ENCODE results near the gene NUDCD2. TPM values are rescaled to one million over a fixed set of nuclear protein-coding genes. Genes with fewer than 3 reads are reported as not detected.

Gene NUDCD2
- total RNA-seq, 2 experiments from 2014 or later = 30.0 to 67.6 TPM

DNA sequence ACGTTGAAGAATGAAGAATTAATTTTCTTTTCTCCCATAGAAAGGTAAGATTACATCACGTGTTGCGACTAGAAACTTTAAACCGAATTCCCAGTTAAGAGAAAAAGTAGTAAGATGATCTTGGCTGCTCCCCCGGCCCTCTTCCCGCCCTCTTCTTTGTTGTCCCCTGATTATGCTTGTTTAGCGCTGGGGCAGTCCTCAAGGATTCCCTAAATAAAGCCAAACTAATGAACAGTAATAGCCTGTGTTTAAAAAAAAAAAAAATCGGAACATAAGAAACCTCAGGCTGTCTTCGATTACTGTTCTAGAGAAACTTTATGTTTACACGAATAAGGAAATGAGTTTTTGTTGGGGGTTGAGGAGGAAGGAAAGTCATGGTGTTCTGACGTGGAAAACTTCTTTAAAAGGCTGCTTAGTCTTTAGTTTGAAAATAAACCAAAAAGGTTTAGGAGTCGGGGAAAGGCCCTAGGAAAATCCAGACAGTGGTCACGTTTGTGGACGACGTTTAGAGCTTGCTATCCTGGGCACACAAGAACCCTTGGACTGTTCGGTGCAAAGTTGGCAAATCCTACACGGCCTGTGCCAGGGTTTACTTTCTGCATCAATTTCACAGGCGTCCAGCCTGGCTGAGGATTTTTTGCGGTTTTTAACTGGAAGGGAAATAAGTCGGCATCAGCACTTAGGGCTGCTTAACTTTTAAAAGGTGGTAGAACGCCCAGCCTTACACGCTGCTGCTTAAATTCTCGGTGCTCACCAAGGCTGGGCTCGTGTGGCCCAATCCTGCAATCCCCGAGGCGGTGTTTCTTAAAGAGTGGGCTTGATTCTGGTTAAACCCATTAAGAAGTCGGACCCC is 44.4 kb upstream of the NUDCD2 start:
- Histone ChIP-seq H3K9me3 (ENCODE audit: low read length) (no peaks in the 10 kb centered on the region), H4K20me1 (ENCODE audit: insufficient read depth, low read length) (peaks cover 13% of the 10 kb centered on the region), H3K4me2 (ENCODE audit: low read length) (peak overlapping the region; percentile 89), H3K9me2 (ENCODE audit: insufficient read depth, low read length) (no peaks in the 10 kb centered on the region), H3K4me1 (ENCODE audit: insufficient read depth, low read length, poor library complexity, severe bottlenecking) (peaks cover 38% of the 10 kb centered on the region), H3K36me3 (ENCODE audit: insufficient read depth, low read length) (peaks cover 10% of the 10 kb centered on the region; the same call in 1 of the 2 replicates), H2AFZ (ENCODE audit: low read length) (peak overlapping the region; percentile 99), H3K27ac (ENCODE audit: low read depth, low read length, poor library complexity, severe bottlenecking) (peak overlapping the region; percentile 75), H3K79me2 (ENCODE audit: insufficient read depth, low read depth, low read length) (peaks cover 56% of the 10 kb centered on the region), H3K4me3 (ENCODE audit: low read depth, low read length, poor library complexity, severe bottlenecking) (peak overlapping the region; percentile 78)
- intact Hi-C loops (cut with micrococcal nuclease; ENCODE audit: unreplicated experiment) = no loop called here
- TF ChIP-seq EZH2phosphoT487 (IDR thresholded peaks at IDR 0.05; ENCODE audit: borderline replicate concordance, low read depth, low read length) = no peak
- TF ChIP-seq, protein P1, sequence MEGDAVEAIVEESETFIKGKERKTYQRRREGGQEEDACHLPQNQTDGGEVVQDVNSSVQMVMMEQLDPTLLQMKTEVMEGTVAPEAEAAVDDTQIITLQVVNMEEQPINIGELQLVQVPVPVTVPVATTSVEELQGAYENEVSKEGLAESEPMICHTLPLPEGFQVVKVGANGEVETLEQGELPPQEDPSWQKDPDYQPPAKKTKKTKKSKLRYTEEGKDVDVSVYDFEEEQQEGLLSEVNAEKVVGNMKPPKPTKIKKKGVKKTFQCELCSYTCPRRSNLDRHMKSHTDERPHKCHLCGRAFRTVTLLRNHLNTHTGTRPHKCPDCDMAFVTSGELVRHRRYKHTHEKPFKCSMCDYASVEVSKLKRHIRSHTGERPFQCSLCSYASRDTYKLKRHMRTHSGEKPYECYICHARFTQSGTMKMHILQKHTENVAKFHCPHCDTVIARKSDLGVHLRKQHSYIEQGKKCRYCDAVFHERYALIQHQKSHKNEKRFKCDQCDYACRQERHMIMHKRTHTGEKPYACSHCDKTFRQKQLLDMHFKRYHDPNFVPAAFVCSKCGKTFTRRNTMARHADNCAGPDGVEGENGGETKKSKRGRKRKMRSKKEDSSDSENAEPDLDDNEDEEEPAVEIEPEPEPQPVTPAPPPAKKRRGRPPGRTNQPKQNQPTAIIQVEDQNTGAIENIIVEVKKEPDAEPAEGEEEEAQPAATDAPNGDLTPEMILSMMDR (conservative IDR thresholded peaks at IDR 0.05; ENCODE audit: low read length) = no peak
- POLR2A ChIA-PET = interaction anchor here (0.7 to 5.1 kb wide), 5 partner anchors 9 to 66 kb away, joined by 3 to 72 read pairs (median 5); partner anchors contain the start of genes CCNG1, HMMR and NUDCD2
- no TSS peak for BruUV-seq (replicated peaks)
- peak; percentile 45 for DNase-seq (ENCODE audit: low spot score)
- CTCF ChIA-PET (ENCODE audit: unreplicated experiment) = interaction anchor here (1.6 kb wide), 1 partner anchor 36 kb away, joined by 3 read pairs; no protein-coding TSS in a partner anchor

DNA sequence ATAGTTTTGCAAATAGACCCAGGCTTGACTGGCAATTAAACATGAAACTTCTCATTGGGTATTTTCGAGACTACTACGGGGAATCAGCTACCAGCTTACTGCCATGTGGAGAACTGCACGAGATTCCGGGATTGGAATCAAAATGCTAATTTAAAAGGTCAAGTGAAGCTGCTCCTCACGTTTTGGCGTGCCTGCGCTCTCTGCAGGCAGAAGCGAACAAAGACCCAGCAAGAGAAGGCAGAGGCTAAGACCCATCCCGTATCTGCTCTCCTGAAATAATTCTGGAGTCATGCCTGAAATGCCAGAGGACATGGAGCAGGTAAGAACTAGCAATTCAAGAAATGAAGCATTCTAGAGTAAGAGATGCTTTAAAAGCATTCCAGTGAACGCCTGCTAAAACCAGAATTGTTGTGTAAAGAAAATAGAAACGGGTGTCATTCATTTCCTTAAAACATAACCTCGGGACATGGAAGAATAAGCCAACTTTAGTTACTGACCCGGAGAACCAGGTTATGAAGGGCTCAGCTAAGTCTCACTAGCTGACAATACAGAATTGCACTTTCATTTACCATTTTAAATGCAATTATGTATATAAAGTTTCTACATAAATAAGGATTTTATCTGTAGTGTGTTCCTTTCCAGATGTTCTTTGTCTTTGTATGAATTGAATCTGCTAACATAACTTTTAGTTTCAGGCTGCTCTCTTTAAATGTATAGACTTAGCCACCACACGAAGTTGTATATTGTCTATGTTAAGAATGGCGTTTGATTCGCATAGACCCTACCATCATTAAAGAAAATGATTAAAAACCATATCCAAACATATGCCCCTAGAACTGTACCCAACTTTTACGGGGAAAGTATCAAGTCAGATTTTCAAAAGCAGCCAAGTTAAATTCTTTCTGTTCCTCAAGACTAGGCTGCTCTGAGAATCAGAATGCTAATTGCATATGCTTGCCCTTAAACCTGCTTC is 43.5 kb upstream of the NUDCD2 start:
- Histone ChIP-seq H3K27ac (ENCODE audit: low read depth, low read length, poor library complexity, severe bottlenecking) (peak overlapping the region; percentile 75), H3K4me3 (ENCODE audit: low read depth, low read length, poor library complexity, severe bottlenecking) (peak overlapping the region; percentile 78), H3K36me3 (ENCODE audit: insufficient read depth, low read length) (0 out of 2 replicates have a peak, but pooled peaks cover 4% of the 10 kb centered on the region), H3K9me3 (ENCODE audit: low read length) (no peaks in the 10 kb centered on the region), H3K9me2 (ENCODE audit: insufficient read depth, low read length) (no peaks in the 10 kb centered on the region), H4K20me1 (ENCODE audit: insufficient read depth, low read length) (peaks cover 13% of the 10 kb centered on the region), H3K4me1 (ENCODE audit: insufficient read depth, low read length, poor library complexity, severe bottlenecking) (peaks cover 29% of the 10 kb centered on the region), H3K79me2 (ENCODE audit: insufficient read depth, low read depth, low read length) (peaks cover 47% of the 10 kb centered on the region), H2AFZ (ENCODE audit: low read length) (peak overlapping the region; percentile 99), H3K4me2 (ENCODE audit: low read length) (peak overlapping the region; percentile 89)
- ChIA-PET CTCF (ENCODE audit: unreplicated experiment) (no interaction called here), POLR2A (interaction anchor here (0.7 to 5.1 kb wide), 5 partner anchors 11 to 65 kb away, joined by 4 to 72 read pairs (median 5); partner anchors contain the start of genes HMMR and NUDCD2)
- no peak for TF ChIP-seq EZH2phosphoT487 (IDR thresholded peaks at IDR 0.05; ENCODE audit: borderline replicate concordance, low read depth, low read length)
- TF ChIP-seq, protein P1 (conservative IDR thresholded peaks at IDR 0.05; ENCODE audit: low read length) = peak; percentile 73
- DNase-seq (ENCODE audit: low spot score) = peak; percentile 65
- TSS peak; percentile 25 for BruUV-seq (replicated peaks)
- intact Hi-C loops (cut with micrococcal nuclease; ENCODE audit: unreplicated experiment) = no loop called here
